Endothelial cell of umbilical vein (primary cell): ENCODE data around the gene CCDC126. TPM values are rescaled to one million over a fixed set of nuclear protein-coding genes. Genes with fewer than 3 reads are reported as not detected.

Experiments used
- BruUV-seq: library from RNA; stranded (reverse); fragments of 400-500 nt; replicated peaks from 2 replicates; lab custom pipeline; 2021; lab: Mats Ljungman, UMichigan
- CTCF ChIA-PET: fragments of 300-600, 350-600 bp; sonication (Branson Sonifier 250); formaldehyde crosslinking; loops from one replicate; lab custom pipeline; 2021; ENCODE audit warnings: antibody characterized with exemption, inconsistent platforms; lab: Charles Lee
- POLR2A ChIA-PET: fragments of 300-600, 350-600 bp; sonication (Branson Sonifier 250); formaldehyde crosslinking; loops from one replicate; lab custom pipeline; 2021; ENCODE audit warnings: antibody characterized with exemption, inconsistent platforms; lab: Charles Lee
- DNase-seq: peaks from one replicate; pipeline ENCODE4 v3.0.0-alpha.2; 2011; ENCODE audit warnings: low read depth, low spot score
- FAIRE-seq: peaks from 2 replicates; lab custom pipeline; 2011; peaks lifted over from hg19 to GRCh38; lab: Jason Lieb, UNC
- H2AFZ ChIP-seq: 2 replicates; pipeline ENCODE4 v1.6.0; 2012; ENCODE audit warnings: low read depth, low read length, control low read depth, inconsistent platforms
- H3K27ac ChIP-seq: 2 replicates; pipeline ENCODE4 v1.5.1; 2011; ENCODE audit warnings: low read depth, mild to moderate bottlenecking, control low read depth, low read length, moderate library complexity; ENCODE audit not compliant: insufficient read depth
- H3K27me3 ChIP-seq, 2 experiments: 2 replicates each; pipeline versions ENCODE4 v1.6.0 to v1.6.1; 2011; ENCODE audit warnings: low read length in 2 of 2, mixed read lengths in 1 of 2; ENCODE audit not compliant: control insufficient read depth in 2 of 2, insufficient read depth in 2 of 2
- H3K36me3 ChIP-seq, 2 experiments: 2 replicates in 1 of 2; 3 replicates in 1 of 2; pipeline ENCODE4 v1.5.1; 2011; ENCODE audit warnings: low read length in 2 of 2, mild to moderate bottlenecking in 1 of 2, moderate library complexity in 1 of 2; ENCODE audit not compliant: control insufficient read depth in 2 of 2, insufficient read depth in 2 of 2; ENCODE audit errors: extremely low read depth in 1 of 2
- H3K4me1 ChIP-seq: 3 replicates; pipeline ENCODE4 v1.5.1; 2011; ENCODE audit warnings: mild to moderate bottlenecking, low read length; ENCODE audit not compliant: control insufficient read depth, insufficient read depth; ENCODE audit errors: extremely low read depth
- H3K4me2 ChIP-seq: 2 replicates; pipeline ENCODE4 v1.6.1; 2011; ENCODE audit warnings: low read length, control low read depth, mixed read lengths; ENCODE audit not compliant: insufficient read depth
- H3K4me3 ChIP-seq, 3 experiments: fragments of 200-600 bp in 1 of 3; sonication (generic), shearing (Covaris generic) in 1 of 3; replicated peaks in 1 of 3; 2 replicates each; pipeline ENCODE4 v1.5.1; 2011 to 2016; ENCODE audit warnings: control low read depth in 3 of 3, low read length in 3 of 3, mild to moderate bottlenecking in 2 of 3, inconsistent platforms in 1 of 3, low read depth in 1 of 3, moderate library complexity in 1 of 3; ENCODE audit not compliant: insufficient read depth in 1 of 3
- H3K79me2 ChIP-seq: 2 replicates; pipeline ENCODE4 v1.6.0; 2012; ENCODE audit warnings: low read length, inconsistent platforms; ENCODE audit not compliant: control insufficient read depth, insufficient read depth
- H3K9ac ChIP-seq: replicated peaks from 2 replicates; pipeline ENCODE3; 2011; ENCODE audit warnings: low read length, control low read depth; ENCODE audit not compliant: insufficient read depth; ENCODE audit errors: extremely low read depth
- H3K9me1 ChIP-seq: replicated peaks from 3 replicates; pipeline ENCODE4 v1.6.0; 2011; ENCODE audit warnings: mild to moderate bottlenecking, low read length; ENCODE audit not compliant: control insufficient read depth, insufficient read depth; ENCODE audit errors: extremely low read depth
- H3K9me3 ChIP-seq: replicated peaks from 2 replicates; pipeline ENCODE4 v1.5.1; 2012; ENCODE audit warnings: low read length, inconsistent platforms; ENCODE audit not compliant: control insufficient read depth, insufficient read depth
- H4K20me1 ChIP-seq: replicated peaks from 2 replicates; pipeline ENCODE3; 2011; ENCODE audit warnings: mild to moderate bottlenecking, low read length; ENCODE audit not compliant: control insufficient read depth, insufficient read depth; ENCODE audit errors: extremely low read depth
- CTCF ChIP-seq, 2 donors: IDR thresholded peaks; 1 replicate in 1 of 2; 2 replicates in 1 of 2; pipeline ENCODE4 v1.5.1; 2011; ENCODE audit warnings: low read length in 2 of 2, mild to moderate bottlenecking in 2 of 2, moderate library complexity in 2 of 2, control low read depth in 1 of 2, inconsistent platforms in 1 of 2, low read depth in 1 of 2; ENCODE audit not compliant: insufficient read depth in 1 of 2; ENCODE audit errors: extremely low read depth in 1 of 2
- FOS ChIP-seq: IDR thresholded peaks from 2 replicates; pipeline ENCODE4 v1.6.1; 2011; ENCODE audit warnings: mild to moderate bottlenecking, low read length, moderate library complexity, borderline replicate concordance; ENCODE audit not compliant: insufficient read depth
- JUN ChIP-seq: IDR thresholded peaks from 2 replicates; pipeline ENCODE4 v1.6.1; 2011; ENCODE audit warnings: borderline replicate concordance, low read depth; ENCODE audit not compliant: insufficient read length, insufficient read depth
- MAX ChIP-seq: IDR thresholded peaks from 2 replicates; pipeline ENCODE4 v1.6.1; 2011; ENCODE audit not compliant: insufficient read depth, insufficient read length
- POLR2A ChIP-seq: IDR thresholded peaks from 2 replicates; pipeline ENCODE4 v1.6.1; 2012; ENCODE audit warnings: low read depth, mild to moderate bottlenecking, control low read depth, low read length
- dilution Hi-C: fragments of 300-500 bp; cut with MboI; formaldehyde crosslinking; loops from one replicate; pipeline ENCODE4 v1.15.0; 2019; ENCODE audit warnings: low sequenced_read_pairs; ENCODE audit not compliant: extremely low pct_ligation_motif_present
- intact Hi-C: fragments of 100-400 bp; cut with micrococcal nuclease; formaldehyde crosslinking; loops from one replicate; pipeline ENCODE4 v1.10.0; 2022
- polyA plus RNA-seq, 4 experiments: library from polyadenylated mRNA; depleted of rRNA in 3 of 4; stranded (reverse) in 3 of 4; unstranded in 1 of 4; fragments of >200 nt; gene quantifications; 2 replicates each; pipeline versions ENCODE4 v1.2.1 to v1.2.3, GENCODE V29; 2011 to 2012; ENCODE audit warnings: missing spikeins in 1 of 4
- total RNA-seq: library from RNA; stranded (reverse); gene quantifications from 2 replicates; pipeline ENCODE4 v1.2.3, GENCODE V29; 2021

CCDC126 gene
- total and polyA plus RNA-seq, 2 donors (not counting 3 experiments of a cell fraction or from before 2014, with no cell fraction given), result 4.9 to 8.6 TPM

- dilution Hi-C loops, result no loop called here
- DNase-seq (no peak), FAIRE-seq (no peak)
- no peak overlapping the region for H3K9ac ChIP-seq
- H2AFZ ChIP-seq, result no peak overlapping the region
- intact Hi-C loops, result no loop called here
- no TSS peak for BruUV-seq
- H3K4me2 ChIP-seq, result no peak overlapping the region
- peaks cover 0 to 5% of the 10 kb centered on the region in 2 experiments for H3K27me3 ChIP-seq
- TF ChIP-seq JUN (no peak), CTCF (IDR thresholded peaks at IDR 0.05; ENCODE audit: extremely low read depth in 1 of 2, insufficient read depth in 1 of 2, low read depth in 1 of 2, low read length in 2 of 2) (no peak), POLR2A (no peak), MAX (no peak), FOS (no peak)
- no peaks in the 10 kb centered on the region for H3K36me3 ChIP-seq
- H3K27ac ChIP-seq, result no peak overlapping the region
- ChIA-PET CTCF (no interaction called here), POLR2A (no interaction called here)
- H3K9me1 ChIP-seq, result no peaks in the 10 kb centered on the region
- no peaks in the 10 kb centered on the region for H3K9me3 ChIP-seq
- H3K4me1 ChIP-seq, result peaks cover 11% of the 10 kb centered on the region
- peaks cover 2% of the 10 kb centered on the region for H3K79me2 ChIP-seq
- H4K20me1 ChIP-seq, result no peaks in the 10 kb centered on the region
- no peak overlapping the region for H3K4me3 ChIP-seq
Measured at GRCh38 chr7:23593706-23594105, 3.5 kb upstream of the CCDC126 start.
